ENCODE results near the gene CDH10.

Gene CDH10

DNA sequence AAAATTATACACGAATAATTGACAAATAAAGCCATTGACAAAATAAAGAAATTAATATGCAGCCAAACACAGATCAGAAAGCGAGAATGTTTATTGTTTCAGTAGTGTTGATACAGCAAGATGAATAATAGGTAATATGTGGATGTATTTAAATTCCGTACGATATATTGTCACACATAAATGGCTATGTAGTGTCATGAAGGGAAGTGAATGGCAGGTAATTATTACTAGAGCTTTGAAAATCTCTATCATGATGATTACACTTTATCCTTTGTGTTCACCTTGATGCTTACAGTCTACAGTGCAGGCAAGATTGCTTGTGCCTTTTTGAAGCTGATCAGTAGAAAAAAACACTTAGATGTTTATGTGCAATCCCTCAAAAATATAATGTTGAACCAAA, 23.3 kb upstream of the CDH10 start:
- no peaks in the 10 kb centered on the region for H3K27me3 ChIP-seq (ENCODE audit: insufficient read depth, poor library complexity, severe bottlenecking)
- no peak for DNase-seq (ENCODE audit: low read depth in 1 of 2, low spot score in 1 of 2)
- no peak overlapping the region for H3K27ac ChIP-seq (replicated peaks)
- no peak for TF ChIP-seq POLR2AphosphoS5 (IDR thresholded peaks at IDR 0.05; ENCODE audit: low read depth)
- TF ChIP-seq, protein P1, sequence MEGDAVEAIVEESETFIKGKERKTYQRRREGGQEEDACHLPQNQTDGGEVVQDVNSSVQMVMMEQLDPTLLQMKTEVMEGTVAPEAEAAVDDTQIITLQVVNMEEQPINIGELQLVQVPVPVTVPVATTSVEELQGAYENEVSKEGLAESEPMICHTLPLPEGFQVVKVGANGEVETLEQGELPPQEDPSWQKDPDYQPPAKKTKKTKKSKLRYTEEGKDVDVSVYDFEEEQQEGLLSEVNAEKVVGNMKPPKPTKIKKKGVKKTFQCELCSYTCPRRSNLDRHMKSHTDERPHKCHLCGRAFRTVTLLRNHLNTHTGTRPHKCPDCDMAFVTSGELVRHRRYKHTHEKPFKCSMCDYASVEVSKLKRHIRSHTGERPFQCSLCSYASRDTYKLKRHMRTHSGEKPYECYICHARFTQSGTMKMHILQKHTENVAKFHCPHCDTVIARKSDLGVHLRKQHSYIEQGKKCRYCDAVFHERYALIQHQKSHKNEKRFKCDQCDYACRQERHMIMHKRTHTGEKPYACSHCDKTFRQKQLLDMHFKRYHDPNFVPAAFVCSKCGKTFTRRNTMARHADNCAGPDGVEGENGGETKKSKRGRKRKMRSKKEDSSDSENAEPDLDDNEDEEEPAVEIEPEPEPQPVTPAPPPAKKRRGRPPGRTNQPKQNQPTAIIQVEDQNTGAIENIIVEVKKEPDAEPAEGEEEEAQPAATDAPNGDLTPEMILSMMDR (IDR thresholded peaks at IDR 0.05; ENCODE audit: insufficient read depth, low read length) = no peak
- no peak for TF ChIP-seq GABPA (IDR thresholded peaks at IDR 0.05; ENCODE audit: low read depth)
- no peak for TF ChIP-seq SPI1 (IDR thresholded peaks at IDR 0.05; ENCODE audit: borderline replicate concordance, low read depth)
- TF ChIP-seq, protein P2, sequence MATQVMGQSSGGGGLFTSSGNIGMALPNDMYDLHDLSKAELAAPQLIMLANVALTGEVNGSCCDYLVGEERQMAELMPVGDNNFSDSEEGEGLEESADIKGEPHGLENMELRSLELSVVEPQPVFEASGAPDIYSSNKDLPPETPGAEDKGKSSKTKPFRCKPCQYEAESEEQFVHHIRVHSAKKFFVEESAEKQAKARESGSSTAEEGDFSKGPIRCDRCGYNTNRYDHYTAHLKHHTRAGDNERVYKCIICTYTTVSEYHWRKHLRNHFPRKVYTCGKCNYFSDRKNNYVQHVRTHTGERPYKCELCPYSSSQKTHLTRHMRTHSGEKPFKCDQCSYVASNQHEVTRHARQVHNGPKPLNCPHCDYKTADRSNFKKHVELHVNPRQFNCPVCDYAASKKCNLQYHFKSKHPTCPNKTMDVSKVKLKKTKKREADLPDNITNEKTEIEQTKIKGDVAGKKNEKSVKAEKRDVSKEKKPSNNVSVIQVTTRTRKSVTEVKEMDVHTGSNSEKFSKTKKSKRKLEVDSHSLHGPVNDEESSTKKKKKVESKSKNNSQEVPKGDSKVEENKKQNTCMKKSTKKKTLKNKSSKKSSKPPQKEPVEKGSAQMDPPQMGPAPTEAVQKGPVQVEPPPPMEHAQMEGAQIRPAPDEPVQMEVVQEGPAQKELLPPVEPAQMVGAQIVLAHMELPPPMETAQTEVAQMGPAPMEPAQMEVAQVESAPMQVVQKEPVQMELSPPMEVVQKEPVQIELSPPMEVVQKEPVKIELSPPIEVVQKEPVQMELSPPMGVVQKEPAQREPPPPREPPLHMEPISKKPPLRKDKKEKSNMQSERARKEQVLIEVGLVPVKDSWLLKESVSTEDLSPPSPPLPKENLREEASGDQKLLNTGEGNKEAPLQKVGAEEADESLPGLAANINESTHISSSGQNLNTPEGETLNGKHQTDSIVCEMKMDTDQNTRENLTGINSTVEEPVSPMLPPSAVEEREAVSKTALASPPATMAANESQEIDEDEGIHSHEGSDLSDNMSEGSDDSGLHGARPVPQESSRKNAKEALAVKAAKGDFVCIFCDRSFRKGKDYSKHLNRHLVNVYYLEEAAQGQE (IDR thresholded peaks at IDR 0.05; ENCODE audit: insufficient replicate concordance, low read depth) = no peak
- no peak overlapping the region for H3K4me3 ChIP-seq (replicated peaks; ENCODE audit: insufficient read depth, low read length)

DNA sequence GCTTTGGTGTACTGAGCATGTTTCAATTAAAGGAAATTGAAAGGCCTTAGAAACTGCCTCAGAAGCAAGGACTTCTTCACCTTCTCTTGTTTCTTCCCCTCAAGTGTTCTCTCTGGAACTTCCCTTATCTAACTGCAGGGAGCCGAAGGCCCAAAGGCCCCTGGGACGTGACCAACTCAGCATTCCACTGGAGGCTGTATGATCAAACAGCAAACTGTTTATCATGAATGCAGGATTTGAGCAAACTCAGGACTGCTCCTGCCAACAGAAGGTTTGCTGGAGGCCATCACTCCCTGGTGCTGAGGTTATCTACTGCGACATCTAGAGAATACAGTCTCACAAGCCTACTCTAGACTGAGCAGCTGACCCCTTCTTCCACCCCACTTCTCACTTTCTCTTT, 4.8 kb upstream of the CDH10 start:
- H3K4me3 ChIP-seq (replicated peaks; ENCODE audit: insufficient read depth, low read length) = no peak overlapping the region
- no peaks in the 10 kb centered on the region for H3K27me3 ChIP-seq (ENCODE audit: insufficient read depth, poor library complexity, severe bottlenecking)
- TF ChIP-seq, protein P1 (IDR thresholded peaks at IDR 0.05; ENCODE audit: insufficient read depth, low read length) = no peak
- TF ChIP-seq POLR2AphosphoS5 (IDR thresholded peaks at IDR 0.05; ENCODE audit: low read depth) (no peak), GABPA (IDR thresholded peaks at IDR 0.05; ENCODE audit: low read depth) (no peak), SPI1 (IDR thresholded peaks at IDR 0.05; ENCODE audit: borderline replicate concordance, low read depth) (no peak)
- TF ChIP-seq, protein P2 (IDR thresholded peaks at IDR 0.05; ENCODE audit: insufficient replicate concordance, low read depth) = no peak
- no peak for DNase-seq (ENCODE audit: low read depth in 1 of 2, low spot score in 1 of 2)
- no peak overlapping the region for H3K27ac ChIP-seq (replicated peaks)

DNA sequence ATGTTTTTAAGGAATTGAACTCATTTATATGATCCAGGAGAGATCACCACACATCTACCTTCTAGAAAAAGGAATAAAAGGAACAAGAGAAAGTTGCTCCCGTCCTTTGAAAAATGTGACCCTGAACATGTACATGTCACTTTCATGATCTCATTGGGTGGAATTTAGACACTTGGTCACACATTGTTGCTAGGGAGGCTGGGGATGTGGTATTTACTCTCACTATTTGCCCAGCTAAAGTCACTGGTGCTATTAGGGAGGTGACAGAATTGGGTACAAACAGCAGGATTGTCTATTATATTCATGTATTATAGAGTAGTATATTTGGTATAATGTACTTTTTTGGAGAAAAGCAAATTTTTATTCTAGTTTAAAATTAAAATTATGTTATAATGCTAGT, 2.1 kb upstream of the CDH10 start:
- TF ChIP-seq SPI1 (IDR thresholded peaks at IDR 0.05; ENCODE audit: borderline replicate concordance, low read depth) (no peak), GABPA (IDR thresholded peaks at IDR 0.05; ENCODE audit: low read depth) (no peak), POLR2AphosphoS5 (IDR thresholded peaks at IDR 0.05; ENCODE audit: low read depth) (no peak)
- TF ChIP-seq, protein P2 (IDR thresholded peaks at IDR 0.05; ENCODE audit: insufficient replicate concordance, low read depth) = no peak
- TF ChIP-seq, protein P1 (IDR thresholded peaks at IDR 0.05; ENCODE audit: insufficient read depth, low read length) = no peak
- no peak for DNase-seq (ENCODE audit: low read depth in 1 of 2, low spot score in 1 of 2)
- Histone ChIP-seq H3K4me3 (replicated peaks; ENCODE audit: insufficient read depth, low read length) (no peak overlapping the region), H3K27me3 (ENCODE audit: insufficient read depth, poor library complexity, severe bottlenecking) (no peaks in the 10 kb centered on the region), H3K27ac (replicated peaks) (no peak overlapping the region)

Measured in HL-60 (cell line).